OCI-LY7 (cell line): Measurements from ENCODE around the gene LCP2.

Experiments used
- EZH2phosphoT487 ChIP-seq: fragments of 200-600 bp; sonication (generic); IDR thresholded peaks from 2 replicates; pipeline ENCODE4 v1.6.1; 2018; ENCODE audit warnings: low read depth, borderline replicate concordance, mild to moderate bottlenecking, mixed run types, antibody characterized with exemption, low read length, moderate library complexity, mixed read lengths
- TF ChIP-seq, protein P1 (sequence below): fragments of 200-600 bp; sonication (generic); conservative IDR thresholded peaks from 2 replicates; pipeline ENCODE4 v1.5.1; 2014; ENCODE audit warnings: mild to moderate bottlenecking, antibody characterized with exemption, low read length, moderate library complexity, mixed read lengths

DNA sequence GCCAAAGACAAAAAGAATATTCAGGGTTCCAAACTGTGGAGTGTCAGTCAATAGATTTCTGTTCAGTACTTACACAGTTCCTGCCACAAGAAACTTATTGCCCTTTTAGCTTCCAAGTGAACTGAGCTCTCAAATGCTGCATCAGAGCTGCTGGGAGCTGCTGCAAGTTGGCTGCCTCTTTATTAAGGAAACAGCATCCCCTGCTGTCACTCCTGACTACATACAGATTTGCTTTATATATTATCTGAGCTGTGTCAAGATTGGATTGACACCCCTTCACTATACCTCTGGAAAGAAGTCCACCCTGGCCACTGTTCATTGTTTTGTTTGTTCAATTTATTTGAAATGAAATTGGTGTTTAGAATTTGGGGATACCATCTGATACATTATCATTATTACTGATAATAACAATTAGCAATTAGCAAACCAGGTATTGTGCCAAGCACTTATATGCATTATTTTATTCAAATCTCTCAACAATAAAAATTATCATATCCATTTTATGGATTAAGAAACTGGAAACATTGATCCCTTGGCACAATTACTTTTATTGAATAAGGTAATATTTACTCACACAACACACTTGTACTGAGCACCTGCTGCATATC, 81.2 kb downstream of the LCP2 start:
- TF ChIP-seq, protein P1, sequence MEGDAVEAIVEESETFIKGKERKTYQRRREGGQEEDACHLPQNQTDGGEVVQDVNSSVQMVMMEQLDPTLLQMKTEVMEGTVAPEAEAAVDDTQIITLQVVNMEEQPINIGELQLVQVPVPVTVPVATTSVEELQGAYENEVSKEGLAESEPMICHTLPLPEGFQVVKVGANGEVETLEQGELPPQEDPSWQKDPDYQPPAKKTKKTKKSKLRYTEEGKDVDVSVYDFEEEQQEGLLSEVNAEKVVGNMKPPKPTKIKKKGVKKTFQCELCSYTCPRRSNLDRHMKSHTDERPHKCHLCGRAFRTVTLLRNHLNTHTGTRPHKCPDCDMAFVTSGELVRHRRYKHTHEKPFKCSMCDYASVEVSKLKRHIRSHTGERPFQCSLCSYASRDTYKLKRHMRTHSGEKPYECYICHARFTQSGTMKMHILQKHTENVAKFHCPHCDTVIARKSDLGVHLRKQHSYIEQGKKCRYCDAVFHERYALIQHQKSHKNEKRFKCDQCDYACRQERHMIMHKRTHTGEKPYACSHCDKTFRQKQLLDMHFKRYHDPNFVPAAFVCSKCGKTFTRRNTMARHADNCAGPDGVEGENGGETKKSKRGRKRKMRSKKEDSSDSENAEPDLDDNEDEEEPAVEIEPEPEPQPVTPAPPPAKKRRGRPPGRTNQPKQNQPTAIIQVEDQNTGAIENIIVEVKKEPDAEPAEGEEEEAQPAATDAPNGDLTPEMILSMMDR = peak; percentile 65
- TF ChIP-seq EZH2phosphoT487 = no peak
